HEK293 (cell line): Measurements from ENCODE around the gene ATF6.

Experiments
- CTCF ChIP-seq: fragments of 450-650 bp; formaldehyde crosslinking; IDR thresholded peaks from 2 replicates; pipeline ENCODE4 v1.5.1; 2016; ENCODE audit warnings: missing biosample characterization, missing genetic modification characterization
- FEZF1 ChIP-seq: fragments of 450-650 bp; formaldehyde crosslinking; IDR thresholded peaks from 2 replicates; pipeline ENCODE4 v1.5.1; 2016; ENCODE audit warnings: missing biosample characterization, missing genetic modification characterization
- GLIS2 ChIP-seq: fragments of 450-650 bp; formaldehyde crosslinking; IDR thresholded peaks from 2 replicates; pipeline ENCODE4 v1.5.1; 2016; ENCODE audit warnings: missing biosample characterization, missing genetic modification characterization
- HIC1 ChIP-seq: fragments of 450-650 bp; formaldehyde crosslinking; IDR thresholded peaks from 2 replicates; pipeline ENCODE4 v1.5.1; 2016; ENCODE audit warnings: missing biosample characterization, missing genetic modification characterization
- HOXC10 ChIP-seq: sonication (generic); formaldehyde crosslinking; IDR thresholded peaks from 2 replicates; pipeline ENCODE4 v1.8.1; 2023; ENCODE audit warnings: mild to moderate bottlenecking, missing genetic modification reagents
- KLF8 ChIP-seq: fragments of 450-650 bp; formaldehyde crosslinking; IDR thresholded peaks from 2 replicates; pipeline ENCODE4 v1.5.1; 2016; ENCODE audit warnings: missing biosample characterization, missing genetic modification characterization
- PRDM1 ChIP-seq: fragments of 450-650 bp; formaldehyde crosslinking; IDR thresholded peaks from 2 replicates; pipeline ENCODE4; 2016; ENCODE audit warnings: missing biosample characterization, missing genetic modification characterization
- PRDM10 ChIP-seq: fragments of 450-650 bp; formaldehyde crosslinking; IDR thresholded peaks from 2 replicates; pipeline ENCODE4 v1.5.1; 2016; ENCODE audit warnings: missing biosample characterization, missing genetic modification characterization
- REST ChIP-seq: fragments of 450-650 bp; formaldehyde crosslinking; IDR thresholded peaks from 2 replicates; pipeline ENCODE4 v1.5.1; 2016; ENCODE audit warnings: missing biosample characterization, missing genetic modification characterization
- ZBTB7A ChIP-seq: fragments of 450-650 bp; formaldehyde crosslinking; IDR thresholded peaks from 2 replicates; pipeline ENCODE4 v1.5.1; 2016; ENCODE audit warnings: low read depth, missing biosample characterization, missing genetic modification characterization
- ZEB2 ChIP-seq: fragments of 450-650 bp; formaldehyde crosslinking; IDR thresholded peaks from 2 replicates; pipeline ENCODE4 v1.5.1; 2016; ENCODE audit warnings: missing biosample characterization, missing genetic modification characterization
- ZNF138 ChIP-seq: fragments of 450-650 bp; formaldehyde crosslinking; IDR thresholded peaks from 2 replicates; pipeline ENCODE4 v1.5.1; 2016; ENCODE audit warnings: missing biosample characterization, missing genetic modification characterization, borderline replicate concordance
- ZNF184 ChIP-seq: fragments of 450-650 bp; IDR thresholded peaks from 2 replicates; pipeline ENCODE4 v1.5.1; 2018; ENCODE audit warnings: missing biosample characterization, mild to moderate bottlenecking, missing genetic modification characterization
- ZNF302 ChIP-seq: fragments of 450-650 bp; formaldehyde crosslinking; IDR thresholded peaks from 2 replicates; pipeline ENCODE4 v1.5.1; 2016; ENCODE audit warnings: missing biosample characterization, missing genetic modification characterization, low read depth
- ZNF510 ChIP-seq: fragments of 450-650 bp; formaldehyde crosslinking; IDR thresholded peaks from 2 replicates; pipeline ENCODE4 v1.5.1; 2018; ENCODE audit warnings: mild to moderate bottlenecking, missing genetic modification characterization, missing biosample characterization; ENCODE audit not compliant: insufficient replicate concordance
- ZNF518A ChIP-seq: fragments of 450-650 bp; formaldehyde crosslinking; conservative IDR thresholded peaks from 2 replicates; pipeline ENCODE4 v1.5.1; 2016; ENCODE audit warnings: low read depth, missing biosample characterization, missing genetic modification characterization
- ZNF529 ChIP-seq: fragments of 450-650 bp; formaldehyde crosslinking; IDR thresholded peaks from 2 replicates; pipeline ENCODE4 v1.5.1; 2017; ENCODE audit warnings: missing genetic modification characterization, missing biosample characterization; ENCODE audit not compliant: insufficient replicate concordance
- ZNF530 ChIP-seq: fragments of 450-650 bp; formaldehyde crosslinking; IDR thresholded peaks from 2 replicates; pipeline ENCODE4 v1.5.1; 2016; ENCODE audit warnings: low read depth, missing biosample characterization, missing genetic modification characterization
- ZNF544 ChIP-seq: fragments of 450-650 bp; formaldehyde crosslinking; IDR thresholded peaks from 2 replicates; pipeline ENCODE4 v1.5.0; 2017; ENCODE audit warnings: missing biosample characterization, missing genetic modification characterization
- ZNF600 ChIP-seq: fragments of 450-650 bp; formaldehyde crosslinking; IDR thresholded peaks from 2 replicates; pipeline ENCODE4 v1.5.1; 2016; ENCODE audit warnings: missing biosample characterization, missing genetic modification characterization
- ZNF660 ChIP-seq: fragments of 450-650 bp; IDR thresholded peaks from 2 replicates; pipeline ENCODE4 v1.5.1; 2018; ENCODE audit warnings: missing biosample characterization, mild to moderate bottlenecking, missing genetic modification characterization
- ZNF747 ChIP-seq: fragments of 450-650 bp; formaldehyde crosslinking; IDR thresholded peaks from 2 replicates; pipeline ENCODE4 v1.5.1; 2016; ENCODE audit warnings: missing biosample characterization, missing genetic modification characterization

Gene ATF6

GRCh38 chr1:161725908-161726472 lies 40.1 kb upstream of the ATF6 start (continued):
- TF ChIP-seq ZNF747 (tag by site-specific recombination) (no peak), FEZF1 (tag by site-specific recombination) (no peak), ZBTB7A (no peak), KLF8 (no peak), ZNF302 (tag by site-specific recombination) (no peak), PRDM10 (tag by site-specific recombination) (peak; percentile 88), ZNF530 (no peak), CTCF (peak; percentile 57; the same call in 1 of the 2 replicates), ZNF600 (tag by site-specific recombination) (no peak), HIC1 (tag by site-specific recombination) (peak; percentile 90), ZNF529 (tag by site-specific recombination) (no peak), ZNF518A (tag by site-specific recombination) (no peak), PRDM1 (tag by site-specific recombination) (no peak), REST (tag by site-specific recombination) (no peak), ZNF510 (tag by site-specific recombination) (no peak), ZNF660 (no peak), ZEB2 (tag by site-specific recombination) (no peak), ZNF138 (tag by site-specific recombination) (no peak), ZNF544 (tag by site-specific recombination) (no peak), ZNF184 (tag by site-specific recombination) (no peak), HOXC10 (CRISPR knock-in tag) (no peak), GLIS2 (tag by site-specific recombination) (no peak)
